Natural killer cell treated with Interleukin-12 subunit alpha and Interleukin-12 subunit beta and Interleukin-15 and Interleukin-18, amount 100 ng/mL, for 72 hours (primary cell): ENCODE results near the gene ARRDC4. TPM values are rescaled to one million over a fixed set of nuclear protein-coding genes. Genes with fewer than 3 reads are reported as not detected.

Source experiments
- ATAC-seq, 2 donors: fragments of 150-1000 bp; cut with Tn5 transposase in 1 of 2; sonication (Bioruptor Pico), chemical (Tn5 transposase) in 1 of 2; 2 replicates each; pipeline ENCODE4 v1.10.0; 2021
- DNase-seq: peaks from one replicate; pipeline ENCODE4 v3.0.0; 2022; ENCODE audit warnings: low spot score
- H3K27ac Mint-ChIP-seq, 2 donors: 1 replicate in 1 of 2; 2 replicates in 1 of 2; pipeline ENCODE4 v1.8.0; 2022; ENCODE audit warnings: mixed read lengths in 2 of 2, mild to moderate bottlenecking in 1 of 2, moderate library complexity in 1 of 2
- H3K27me3 Mint-ChIP-seq, 2 donors: 1 replicate in 1 of 2; 2 replicates in 1 of 2; pipeline ENCODE4 v1.8.0; 2022; ENCODE audit warnings: mixed read lengths in 2 of 2
- H3K36me3 Mint-ChIP-seq: one replicate; pipeline ENCODE4 v1.8.0; 2022; ENCODE audit warnings: mixed read lengths
- H3K4me1 Mint-ChIP-seq, 2 donors: 1 replicate in 1 of 2; 2 replicates in 1 of 2; pipeline ENCODE4 v1.8.0; 2022; ENCODE audit warnings: low read depth in 2 of 2, mixed read lengths in 2 of 2, mild to moderate bottlenecking in 1 of 2
- H3K4me3 Mint-ChIP-seq: one replicate; pipeline ENCODE4 v1.8.0; 2022; ENCODE audit warnings: mixed read lengths
- H3K9me3 Mint-ChIP-seq: 2 replicates; pipeline ENCODE4 v1.8.0; 2022; ENCODE audit warnings: mixed read lengths
- total RNA-seq, 2 donors: library from RNA; stranded (reverse); gene quantifications; one replicate each; pipeline ENCODE4 v1.2.3, GENCODE V29; 2022

ARRDC4 gene
- total RNA-seq, 2 donors from 2014 or later, result 0.64 to 1.4 TPM

DNA sequence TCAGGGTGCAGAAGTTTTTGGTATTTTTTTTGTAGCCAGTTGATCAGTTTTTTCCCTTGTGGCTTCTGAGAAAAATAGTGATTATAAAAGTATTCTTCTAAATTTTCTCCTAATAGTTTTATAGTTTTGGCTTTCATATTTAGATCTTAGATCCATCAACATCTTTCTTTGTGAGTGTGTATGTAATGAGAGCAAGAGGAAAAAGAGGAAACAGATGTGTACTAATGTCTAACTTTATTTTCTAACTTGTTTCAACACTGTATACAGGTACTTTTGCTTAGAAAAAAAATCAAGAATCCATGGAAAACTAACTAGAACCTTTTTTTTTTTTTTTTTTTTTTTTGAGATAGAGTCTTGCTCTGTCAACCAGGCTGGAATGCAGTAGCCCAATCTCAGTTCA is 53.1 kb downstream of the ARRDC4 start:
- H3K9me3 Mint-ChIP-seq, result no peaks in the 10 kb centered on the region

DNA sequence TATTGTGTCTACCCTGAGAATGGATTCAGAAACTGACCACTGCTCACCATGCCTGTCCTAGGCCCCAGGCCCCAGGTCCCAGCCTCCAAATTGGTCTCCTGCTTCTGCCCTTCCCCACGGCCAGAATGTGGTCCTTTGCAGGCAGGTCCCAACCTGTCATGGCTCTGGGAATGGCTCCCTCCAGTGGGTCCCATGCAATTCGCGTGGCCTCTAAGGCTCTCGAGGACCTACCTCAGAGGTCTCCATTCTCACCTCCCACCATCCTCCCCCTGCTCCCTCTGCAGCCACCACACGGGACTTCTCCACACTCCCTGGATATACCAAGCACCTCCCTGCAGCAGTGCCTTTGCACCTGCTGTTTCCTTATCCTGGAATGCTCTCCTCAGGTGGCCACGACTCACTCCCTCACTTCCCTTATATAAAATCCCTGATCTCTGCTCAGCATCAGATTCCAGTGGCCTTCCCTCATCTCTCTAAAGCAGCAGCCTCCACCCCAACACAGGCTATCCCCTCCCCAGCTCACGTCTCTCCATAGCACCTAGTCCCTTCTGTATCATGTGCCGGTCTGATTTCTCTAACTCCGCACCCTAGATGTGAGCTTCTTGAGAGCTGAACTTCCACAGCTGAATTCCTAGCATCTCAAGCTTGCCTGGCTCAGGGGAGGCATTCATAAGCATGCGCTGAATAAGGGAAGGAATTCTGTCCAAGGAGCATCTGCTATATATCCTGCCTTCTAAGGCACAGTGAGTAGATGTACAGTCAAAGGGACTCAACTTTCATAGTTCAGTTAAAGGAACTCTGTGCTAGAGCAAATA is 56.9 kb downstream of the ARRDC4 start:
- H3K4me3 Mint-ChIP-seq, result no peak overlapping the region
- no peaks in the 10 kb centered on the region for H3K36me3 Mint-ChIP-seq
- H3K9me3 Mint-ChIP-seq, result no peaks in the 10 kb centered on the region
- H3K4me1 Mint-ChIP-seq, result no peaks in the 10 kb centered on the region
- ATAC-seq (no peak), DNase-seq (no peak)
- no peak overlapping the region for H3K27ac Mint-ChIP-seq
- peaks cover 0 to 22% of the 10 kb centered on the region in 2 donors for H3K27me3 Mint-ChIP-seq

More for the DNA sequence above, 53.1 kb downstream of the ARRDC4 start:
- Mint-ChIP-seq H3K27me3 (peaks cover 25% of the 10 kb centered on the region in 2 donors), H3K4me1 (no peaks in the 10 kb centered on the region), H3K36me3 (no peaks in the 10 kb centered on the region), H3K27ac (no peak overlapping the region), H3K4me3 (no peak overlapping the region)
- DNase-seq, result no peak
- ATAC-seq, result no peak

DNA sequence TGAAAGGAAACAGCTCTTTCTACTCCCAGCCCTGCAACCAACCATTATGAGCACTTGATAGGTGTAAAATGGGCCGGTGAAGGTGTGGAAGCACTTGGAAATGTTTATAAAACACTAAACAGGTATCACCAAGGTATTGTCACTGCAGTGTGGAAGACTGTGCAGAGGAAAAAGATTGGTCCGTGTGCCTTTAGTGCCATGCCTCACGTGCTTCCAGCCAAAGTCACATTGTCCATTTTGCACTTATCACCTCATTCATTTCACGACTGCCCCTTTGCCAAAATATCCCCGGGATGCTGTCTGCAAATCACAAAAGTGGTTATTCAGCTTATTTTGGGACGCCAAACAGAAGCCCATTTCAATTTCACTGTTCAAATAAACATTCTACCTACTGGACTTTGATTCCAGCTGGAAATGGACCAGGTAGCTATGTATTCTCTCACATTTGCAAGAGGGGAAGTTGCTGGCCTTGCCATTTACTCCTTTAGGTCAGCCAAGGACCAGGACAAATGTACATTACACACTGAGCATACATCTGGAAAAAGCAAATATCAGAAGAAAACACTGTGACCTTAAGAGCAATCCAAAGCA is 58.4 kb downstream of the ARRDC4 start:
- no peak overlapping the region for H3K27ac Mint-ChIP-seq
- H3K4me3 Mint-ChIP-seq, result no peak overlapping the region
- no peaks in the 10 kb centered on the region for H3K36me3 Mint-ChIP-seq
- H3K4me1 Mint-ChIP-seq, result no peaks in the 10 kb centered on the region
- H3K27me3 Mint-ChIP-seq, result peaks cover 0 to 24% of the 10 kb centered on the region in 2 donors
- ATAC-seq (no peak), DNase-seq (no peak)
- H3K9me3 Mint-ChIP-seq, result peaks cover 4% of the 10 kb centered on the region
